Stimulated activated CD8-positive, alpha-beta memory T cell treated with anti-CD3 and anti-CD28 coated beads, Interleukin-12 subunit alpha, Interleukin-12 subunit beta, amount 100 ng/mL, for 24 hours (primary cell): ENCODE results near the gene AQP9.
A peak's percentile ranks its signal among the peaks of the same experiment; 100 is the strongest.

Source experiments
- DNase-seq: peaks from one replicate; pipeline ENCODE4 v3.0.0-alpha.2; 2020; ENCODE audit errors: extremely low read depth

AQP9 gene

GRCh38 chr15:58224068-58224467 lies 85.9 kb downstream of the AQP9 start:
- DNase-seq = no peak

- peak; percentile 9 for DNase-seq
Measured at GRCh38 chr15:58227706-58228543, 89.7 kb downstream of the AQP9 start.

GRCh38 chr15:58228718-58229117 lies 90.5 kb downstream of the AQP9 start:
- no peak for DNase-seq

GRCh38 chr15:58229297-58229768 lies 91.2 kb downstream of the AQP9 start:
- DNase-seq = no peak

GRCh38 chr15:58232281-58233065 lies 94.3 kb downstream of the AQP9 start:
- no peak for DNase-seq

- DNase-seq = no peak
Measured at GRCh38 chr15:58233341-58233740, 95.2 kb downstream of the AQP9 start.
